HG02642 (cell line): ENCODE measurements around the gene FRMPD4.
"Not testable (repeated sequence)": the region's sequence is repeated elsewhere in the genome, so short reads cannot be mapped to it uniquely, and the experiment has no call there.

Experiments
- ATAC-seq: cut with Tn5 transposase; IDR thresholded peaks from one replicate; pipeline ENCODE4 v1.9.1; 2021; ENCODE audit warnings: mild to moderate bottlenecking; ENCODE audit not compliant: unreplicated experiment, poor library complexity

FRMPD4 gene

DNA sequence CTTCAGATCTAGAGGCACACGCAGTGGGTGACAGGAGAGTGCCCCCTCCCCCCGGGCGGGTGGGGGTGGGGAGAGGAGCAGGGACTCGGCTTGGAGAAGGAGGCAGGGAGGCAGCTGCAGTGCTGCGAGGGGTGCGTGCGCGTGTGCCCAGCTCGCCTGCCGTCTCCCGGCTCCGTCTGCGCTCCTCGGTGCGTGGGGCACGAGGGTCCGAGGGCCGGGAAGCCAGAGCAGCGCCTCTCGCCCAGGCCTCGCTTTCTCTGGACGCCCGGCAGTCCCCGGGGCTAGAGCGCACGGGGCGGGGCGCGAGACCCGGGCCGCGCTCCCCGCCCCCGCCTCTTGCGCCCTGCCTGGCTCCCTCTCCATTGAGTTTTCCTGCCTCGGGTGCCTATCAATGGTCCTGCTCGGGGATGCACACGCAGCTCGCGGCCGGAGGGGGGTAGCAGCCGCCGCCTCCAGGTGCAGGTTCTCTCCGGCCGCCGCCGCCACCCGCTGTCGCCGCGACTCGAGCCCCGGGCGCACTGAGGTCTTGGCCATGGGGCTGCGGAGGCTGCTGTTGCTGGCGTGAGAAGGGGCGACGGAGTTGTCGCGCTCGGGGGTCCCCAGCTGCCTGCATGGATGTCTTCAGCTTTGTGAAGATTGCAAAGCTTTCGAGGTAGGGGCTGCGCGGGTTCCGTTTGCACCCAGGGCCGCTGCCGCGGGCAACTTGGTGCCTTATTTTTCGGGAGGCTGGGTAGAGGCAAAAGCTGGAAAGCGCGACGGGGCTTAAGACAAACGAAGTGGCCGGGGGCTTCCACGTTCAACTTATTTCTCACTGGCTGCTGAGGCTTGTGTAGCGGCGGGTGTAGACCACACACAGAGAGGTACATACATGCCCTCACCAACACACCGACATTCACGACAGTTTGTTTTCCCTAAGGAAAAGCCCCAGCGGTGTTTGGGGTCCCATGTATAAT is at the start of gene FRMPD4:
Gene FRMPD4 (plus strand): TSS at position 113 of the 953 bp plus-strand sequence. CDS start 499 bp downstream, at position 612.
- no peak for ATAC-seq

DNA sequence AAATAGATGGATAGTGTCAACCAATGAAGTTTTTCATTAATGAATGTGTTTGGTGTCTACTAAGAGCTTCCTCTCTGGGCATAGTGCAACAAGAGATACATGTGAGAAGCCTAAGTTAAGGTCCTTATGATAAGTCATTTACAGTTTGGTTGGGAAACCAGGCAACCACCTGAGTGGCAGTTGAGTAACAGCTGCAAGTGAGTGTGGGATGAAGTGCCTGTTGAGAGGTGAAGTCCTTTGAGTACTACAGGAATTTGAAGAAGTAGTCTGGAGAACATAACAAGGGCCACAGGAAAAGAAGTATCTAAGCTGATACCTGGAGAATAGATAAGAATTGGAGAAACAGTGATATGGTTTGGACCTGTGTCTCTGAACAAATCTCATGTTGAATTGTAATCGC is 48.5 kb upstream of the FRMPD4 start:
- no peak for ATAC-seq

DNA sequence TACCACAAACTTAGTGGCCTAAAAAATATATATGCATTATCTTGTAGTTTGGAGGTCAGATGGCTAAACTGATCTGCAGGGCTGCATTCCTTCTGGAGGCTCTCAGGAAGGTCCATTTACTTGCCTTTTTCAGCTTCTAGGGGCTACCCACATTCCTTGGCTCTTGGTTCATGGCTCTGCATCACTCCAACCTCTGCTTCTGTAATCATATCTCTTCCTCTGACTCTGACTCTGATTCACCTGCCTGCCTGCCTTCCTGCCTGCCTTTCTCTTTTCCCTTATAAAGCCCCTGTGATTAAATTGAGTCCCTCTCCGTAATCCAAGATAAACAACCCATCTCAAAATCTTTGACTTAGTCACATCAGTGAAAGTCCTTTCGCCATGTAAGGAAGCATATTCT is 25.0 kb upstream of the FRMPD4 start:
- ATAC-seq, result no peak

DNA sequence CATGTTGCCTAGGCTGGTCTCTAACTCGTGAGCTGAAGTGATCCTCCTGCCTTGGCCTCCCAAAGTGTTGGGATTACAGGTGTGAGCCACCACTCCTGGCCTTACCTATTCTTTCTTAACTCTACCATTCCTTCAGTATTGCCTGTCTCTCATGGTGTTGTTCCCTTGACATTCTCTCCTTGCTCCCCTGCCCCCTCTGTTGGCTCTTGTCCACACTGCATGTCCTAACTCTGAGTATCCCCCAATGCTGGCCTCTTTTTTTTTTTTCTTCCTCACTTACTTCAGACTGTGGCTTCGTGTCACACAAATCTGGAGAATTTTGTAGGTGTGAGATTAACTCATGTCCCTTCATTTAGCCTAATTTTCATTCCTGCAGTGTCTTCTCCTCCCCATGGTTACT is 22.9 kb upstream of the FRMPD4 start:
- ATAC-seq, result no peak

DNA sequence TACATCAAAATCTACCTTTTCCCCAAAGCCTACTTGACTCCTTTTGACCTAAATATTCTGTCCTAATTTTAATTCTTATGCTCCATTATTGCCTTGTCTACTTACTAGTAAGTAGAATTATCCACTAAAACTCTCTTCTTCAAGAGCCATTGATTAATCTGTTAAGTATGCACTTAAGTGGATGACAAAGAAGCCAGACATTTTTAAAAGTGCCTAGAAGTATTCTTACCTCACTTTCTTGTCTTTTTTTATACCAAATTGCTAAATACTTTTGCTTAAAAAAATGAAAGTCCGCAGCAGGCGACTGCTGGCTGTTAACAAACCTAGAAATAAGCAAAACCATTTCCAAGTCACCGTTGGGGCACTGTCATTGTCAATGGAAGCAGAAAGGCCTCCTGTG is 20.1 kb upstream of the FRMPD4 start:
- ATAC-seq, result no peak

DNA sequence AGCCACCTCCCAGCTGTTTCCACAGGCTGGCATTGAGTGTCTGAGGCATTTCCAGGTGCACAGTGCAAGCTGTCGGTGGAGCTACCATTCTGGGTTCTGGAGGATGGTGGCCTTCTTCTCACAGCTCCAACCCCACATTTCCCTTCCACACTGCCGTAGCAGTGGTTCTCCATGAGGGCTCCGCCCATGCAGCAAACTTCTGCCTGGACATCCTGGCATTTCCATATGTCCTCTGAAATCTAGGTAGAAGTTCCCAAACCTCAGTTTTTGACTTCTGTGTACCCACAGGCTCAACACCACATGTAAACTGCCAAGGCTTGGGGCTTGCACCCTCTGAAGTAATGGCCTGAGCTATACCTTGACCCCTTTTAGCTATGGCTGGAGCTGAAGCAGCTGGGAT is 10.3 kb upstream of the FRMPD4 start:
- ATAC-seq, result no peak

DNA sequence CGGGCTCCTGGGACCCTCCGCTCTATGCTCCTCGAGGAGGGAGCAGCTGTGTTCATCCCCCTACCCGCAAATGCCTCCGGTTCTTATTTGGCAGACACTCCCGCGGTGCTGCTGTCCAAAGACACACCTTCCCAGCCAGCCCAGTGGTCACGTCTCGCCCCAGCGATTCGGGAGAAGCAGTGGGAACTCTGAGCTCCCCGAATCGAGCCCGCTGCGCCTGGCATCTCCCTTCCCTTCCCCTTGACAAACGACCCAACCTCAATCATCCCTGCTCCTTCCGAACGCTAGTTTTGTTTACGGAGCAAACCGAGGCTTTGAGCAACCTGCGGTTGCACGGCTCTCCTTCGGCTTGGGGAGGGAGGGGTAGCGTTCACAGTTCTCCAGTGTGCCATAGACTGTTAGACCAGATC is 317 bp upstream of the FRMPD4 start:
- ATAC-seq, result no peak

DNA sequence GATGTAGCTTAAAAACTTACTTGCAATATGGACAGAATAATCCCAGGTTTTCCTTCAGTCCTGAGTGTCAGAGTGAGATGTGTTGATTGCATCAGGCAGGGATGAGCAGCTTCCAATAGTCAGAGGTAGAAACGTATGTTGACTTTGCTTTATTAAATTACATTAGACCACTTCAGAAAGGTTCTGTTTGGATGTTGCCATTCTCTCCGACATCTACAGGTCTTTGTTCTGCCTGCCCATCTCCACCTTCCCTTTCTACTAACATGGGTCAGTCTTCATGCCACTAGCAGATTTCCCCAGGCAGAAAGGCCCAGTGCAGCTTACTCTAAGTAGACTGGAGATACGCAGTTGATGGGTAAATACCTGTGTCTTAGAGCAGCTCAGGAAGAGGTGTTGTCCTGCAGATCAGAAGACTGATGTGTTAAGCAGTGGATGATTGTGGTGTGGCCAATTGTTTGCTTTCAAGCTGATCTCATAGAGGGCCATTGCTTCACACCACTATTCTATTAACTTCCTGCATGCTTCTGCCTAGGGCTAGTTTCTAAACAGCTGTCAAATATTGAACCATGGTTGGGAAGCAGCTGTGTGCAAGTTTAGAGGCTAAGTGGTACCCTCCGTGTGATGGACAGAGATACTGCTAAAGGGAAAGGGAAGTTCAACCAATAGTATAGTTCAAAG is 1.8 kb downstream of the FRMPD4 start:
- ATAC-seq, result no peak

DNA sequence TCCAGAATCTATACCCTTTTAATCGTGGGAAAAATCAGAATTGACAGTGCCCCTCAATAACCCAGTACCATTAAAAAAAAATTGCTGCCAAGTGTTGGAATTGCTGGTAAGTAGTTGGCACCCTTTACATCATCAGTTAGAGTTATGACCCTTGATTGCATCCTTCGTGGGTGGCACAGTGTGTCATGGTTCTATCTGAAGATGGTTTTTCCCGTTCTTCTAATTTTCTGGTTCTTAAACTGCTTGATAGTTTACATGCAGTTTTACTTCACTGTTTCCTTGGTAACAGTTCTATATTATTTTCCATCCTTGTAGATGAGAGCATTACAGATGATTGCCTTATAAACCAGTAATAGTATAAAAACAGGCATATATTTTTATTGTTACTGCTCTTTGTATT is 3.2 kb downstream of the FRMPD4 start:
- no peak for ATAC-seq

DNA sequence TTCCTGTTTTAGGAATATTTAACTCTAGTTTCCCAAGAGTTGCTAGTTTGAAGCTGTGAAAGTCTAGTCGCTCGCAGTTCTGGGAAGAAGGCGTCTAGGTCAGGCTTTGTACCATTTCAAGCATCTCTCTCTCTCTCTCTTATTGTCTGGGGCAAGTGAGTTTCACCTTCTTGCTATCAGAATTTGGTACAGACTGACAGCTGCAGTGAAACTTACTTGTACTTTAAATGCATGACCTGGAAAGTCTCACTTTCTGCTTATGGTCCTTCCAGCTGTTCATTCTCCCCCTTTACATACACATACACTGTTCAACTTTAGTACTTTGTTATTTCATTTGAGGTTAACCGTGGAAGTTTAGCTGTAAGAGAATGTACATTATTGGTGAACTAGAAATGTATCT is 4.4 kb downstream of the FRMPD4 start:
- ATAC-seq, result no peak

DNA sequence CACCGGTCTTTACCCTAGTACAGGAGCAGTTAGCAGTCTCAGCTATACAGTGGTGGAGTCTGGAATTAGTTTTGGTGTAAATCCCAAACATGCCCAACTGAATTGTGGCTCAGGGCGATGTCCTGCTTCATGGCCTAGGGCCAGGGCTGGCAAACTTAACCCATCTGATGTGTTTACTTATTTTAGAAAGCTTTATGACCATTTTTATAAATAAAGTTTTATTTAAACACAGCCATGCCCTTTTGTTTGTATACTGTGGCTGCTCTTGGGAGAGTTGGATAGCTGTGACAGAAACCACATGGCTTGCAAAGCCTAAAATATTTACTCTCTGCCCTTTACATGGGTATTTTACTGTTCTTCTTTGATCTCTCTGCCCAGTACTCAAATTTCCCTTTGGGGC is 7.1 kb downstream of the FRMPD4 start:
- ATAC-seq, result no peak

DNA sequence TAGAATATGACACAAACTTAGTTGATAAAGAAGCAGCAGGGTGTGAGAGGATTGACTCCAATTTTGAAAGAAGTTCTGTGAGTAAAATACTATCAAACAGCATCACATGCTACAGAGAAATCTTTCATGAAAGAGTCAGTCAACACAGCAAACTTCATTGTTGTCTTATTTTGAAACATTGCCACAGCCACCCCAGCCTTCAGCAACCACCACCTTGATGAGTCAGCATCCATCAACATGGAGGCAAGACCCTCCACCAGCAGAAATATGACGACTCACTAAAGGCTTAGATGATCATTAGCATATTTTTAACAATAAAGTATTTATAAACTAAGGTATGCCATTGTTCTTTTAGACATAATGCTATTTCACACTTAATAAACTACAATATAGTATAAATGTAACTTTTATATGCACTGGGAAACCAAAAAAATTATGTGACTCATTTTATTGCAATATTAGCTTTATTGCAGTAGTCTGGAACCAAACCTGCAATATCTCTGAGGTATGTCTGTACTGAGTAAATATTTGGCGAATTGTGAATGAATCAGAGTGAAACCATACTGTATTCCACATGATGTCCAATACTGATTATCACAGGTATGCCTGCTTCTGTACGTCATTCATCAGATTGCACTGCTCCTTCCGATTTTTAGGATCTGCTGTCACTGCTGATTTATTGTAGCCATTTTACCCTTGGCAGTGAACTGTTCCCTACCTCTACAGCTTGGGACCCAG is 11.6 kb downstream of the FRMPD4 start:
- no peak for ATAC-seq

DNA sequence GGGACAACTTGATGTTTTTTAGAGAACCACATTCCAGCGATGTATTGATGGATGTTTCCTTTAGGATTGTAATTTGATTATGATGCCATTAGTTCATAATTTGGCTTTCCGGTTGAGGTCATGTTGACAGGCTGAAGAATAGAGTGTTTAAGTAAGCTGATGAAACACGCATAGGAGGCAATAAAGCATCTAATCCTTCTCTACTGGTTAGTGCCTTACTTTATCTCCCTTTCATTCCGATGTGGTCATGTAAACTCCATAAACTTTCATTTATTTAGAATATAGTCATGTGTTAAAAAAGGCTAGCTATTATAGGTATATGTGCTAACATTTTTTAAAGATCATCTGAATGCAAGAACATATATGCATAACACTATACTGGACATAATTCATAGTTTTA is 15.0 kb downstream of the FRMPD4 start:
- ATAC-seq, result no peak

DNA sequence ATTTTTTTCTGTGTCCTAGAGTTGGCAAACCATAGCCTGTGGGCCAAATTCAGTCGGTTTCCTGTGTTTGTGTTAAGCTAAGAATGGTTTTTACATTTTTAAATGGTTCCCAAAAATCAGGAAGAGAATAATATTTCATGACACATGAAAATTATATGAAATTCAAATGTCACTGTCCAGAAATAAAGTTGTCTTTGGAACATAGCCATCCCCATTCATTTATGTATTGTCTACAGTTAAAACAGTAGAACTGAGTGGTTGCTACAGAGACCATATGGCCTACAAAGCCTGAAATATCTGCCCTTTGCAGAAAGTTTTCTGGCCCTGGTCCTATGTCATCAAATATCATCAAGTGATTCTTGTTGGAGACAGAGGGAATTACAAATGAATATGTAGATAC is 15.5 kb downstream of the FRMPD4 start:
- ATAC-seq, result no peak

DNA sequence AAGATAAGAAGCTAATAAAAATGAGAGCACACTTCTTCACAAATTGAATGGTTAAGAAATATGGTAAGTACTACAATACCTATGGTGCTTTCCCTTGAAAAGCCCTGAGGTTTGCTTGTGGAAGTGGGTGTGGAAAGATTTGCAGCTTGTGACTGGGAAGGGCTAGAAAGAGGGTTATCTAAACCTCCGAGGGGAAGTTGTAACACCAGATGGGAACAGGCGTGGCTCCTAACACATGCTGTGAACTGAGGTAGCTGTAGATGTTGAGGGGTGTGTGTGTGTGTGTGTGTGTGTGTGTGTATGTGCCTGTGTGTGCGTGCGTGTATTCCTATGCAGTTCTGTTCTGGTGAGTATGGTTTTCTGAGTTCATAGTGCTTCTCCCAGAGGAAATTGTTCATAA is 21.5 kb downstream of the FRMPD4 start:
- ATAC-seq, result no peak

DNA sequence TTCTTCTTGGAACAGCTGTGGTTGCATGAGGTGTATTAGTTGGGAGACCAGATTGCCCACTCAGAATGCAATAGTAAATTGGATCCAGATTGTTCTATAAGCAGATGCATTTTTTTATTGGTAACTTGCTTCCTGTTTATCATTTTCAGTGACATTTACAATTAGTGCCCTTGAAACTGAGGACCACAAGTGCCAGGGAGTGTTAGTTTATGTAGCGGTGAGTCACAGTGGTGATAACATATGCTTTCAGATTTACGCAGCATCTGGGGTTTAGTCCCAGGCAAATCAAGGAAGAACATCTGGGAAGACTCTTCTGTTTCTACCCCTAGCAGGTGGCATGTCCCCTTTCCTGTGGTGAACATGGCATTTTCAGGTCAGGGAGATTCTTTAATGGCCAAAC is 24.1 kb downstream of the FRMPD4 start:
- ATAC-seq, result no peak

DNA sequence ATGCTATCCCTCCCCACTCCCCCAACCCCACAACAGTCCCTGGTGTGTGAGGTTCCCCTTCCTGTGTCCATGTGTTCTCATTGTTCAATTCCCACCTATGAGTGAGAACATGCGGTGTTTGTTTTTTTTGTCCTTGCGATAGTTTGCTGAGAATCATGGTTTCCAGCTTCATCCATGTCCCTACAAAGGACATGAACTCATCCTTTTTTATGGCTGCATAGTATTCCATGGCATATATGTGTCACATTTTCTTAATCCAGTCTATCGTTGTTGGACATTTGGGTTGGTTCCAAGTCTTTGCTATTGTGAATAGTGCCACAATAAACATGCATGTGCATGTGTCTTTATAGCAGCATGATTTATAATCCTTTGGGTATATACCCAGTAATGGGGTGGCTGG is 25.9 kb downstream of the FRMPD4 start:
- not testable (repeated sequence) for ATAC-seq

DNA sequence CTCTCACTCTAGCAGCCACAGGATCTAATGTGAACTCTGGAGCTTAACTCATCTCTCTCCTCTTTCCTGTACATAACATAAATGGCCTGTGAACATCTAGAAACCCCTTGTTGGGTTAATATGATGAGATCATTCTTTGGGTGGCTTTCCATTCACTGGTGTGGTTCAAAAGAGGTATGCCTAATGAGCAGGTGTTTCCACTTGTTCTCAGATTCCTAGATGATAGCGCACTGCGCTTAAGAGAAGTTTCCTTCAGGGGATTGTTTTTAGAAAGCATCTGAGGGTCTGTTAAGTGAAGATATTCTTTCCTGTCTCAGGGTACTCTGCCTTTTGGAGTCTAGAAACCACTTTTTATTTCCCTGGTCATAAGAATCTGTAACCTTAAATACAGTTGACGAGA is 32.5 kb downstream of the FRMPD4 start:
- ATAC-seq, result no peak

DNA sequence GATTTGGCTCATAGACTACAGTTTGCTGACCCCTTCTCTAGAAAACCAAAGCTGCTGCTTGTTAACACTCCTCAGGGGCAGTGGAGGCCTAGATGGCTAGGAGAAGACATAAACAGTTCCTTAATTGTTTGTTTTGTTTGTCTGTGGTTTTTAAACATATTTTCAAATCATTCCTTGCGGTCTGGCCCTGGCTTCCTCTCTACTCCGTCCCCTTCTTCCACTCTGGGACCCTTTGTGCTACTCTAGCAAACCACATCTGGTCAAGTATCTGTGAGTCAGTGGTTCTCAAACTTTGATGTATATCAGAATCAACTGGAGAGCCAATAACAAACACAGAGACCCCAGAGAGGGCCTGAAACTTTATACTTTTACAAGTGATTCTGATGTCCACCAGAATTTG is 36.1 kb downstream of the FRMPD4 start:
- ATAC-seq, result no peak

DNA sequence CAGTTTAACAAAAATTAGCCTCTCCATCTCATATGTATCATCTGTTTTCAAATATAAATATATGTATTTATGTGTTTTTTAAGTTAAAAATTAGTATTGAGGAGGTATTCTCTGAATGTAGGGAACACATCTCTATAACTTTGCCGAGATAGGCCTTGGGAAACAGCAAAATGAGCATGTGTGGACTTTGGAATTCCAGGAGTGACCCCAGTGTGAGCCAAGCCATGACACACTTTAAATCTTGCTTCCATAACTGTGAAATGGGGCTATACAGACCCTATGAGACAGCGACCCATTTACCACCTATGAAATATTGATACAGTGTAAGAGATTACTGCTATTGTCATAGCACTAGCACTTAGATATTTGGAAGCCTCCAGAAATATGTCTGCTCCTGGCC is 58.8 kb downstream of the FRMPD4 start:
- ATAC-seq, result no peak

DNA sequence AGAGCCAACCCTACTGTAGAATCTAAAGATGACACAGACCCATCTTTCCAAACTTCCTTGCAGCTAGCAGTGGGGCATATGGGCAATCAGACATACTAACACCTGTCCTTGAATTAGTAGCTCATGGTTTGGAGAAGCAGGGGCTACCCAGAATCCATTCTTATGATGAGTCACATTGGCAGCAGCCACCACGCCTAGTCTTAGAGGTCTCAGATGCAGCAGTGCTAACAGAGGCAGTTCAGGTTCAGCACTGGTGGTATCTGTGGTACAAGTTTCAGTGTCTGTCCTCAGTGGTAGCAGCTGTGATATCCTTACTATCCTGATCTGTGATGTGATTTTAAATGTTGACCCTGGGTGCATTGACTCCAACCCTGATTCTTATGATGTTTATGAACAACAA is 68.1 kb downstream of the FRMPD4 start:
- no peak for ATAC-seq
